ENCODE measurements around the gene S100A5.

S100A5 gene

DNA sequence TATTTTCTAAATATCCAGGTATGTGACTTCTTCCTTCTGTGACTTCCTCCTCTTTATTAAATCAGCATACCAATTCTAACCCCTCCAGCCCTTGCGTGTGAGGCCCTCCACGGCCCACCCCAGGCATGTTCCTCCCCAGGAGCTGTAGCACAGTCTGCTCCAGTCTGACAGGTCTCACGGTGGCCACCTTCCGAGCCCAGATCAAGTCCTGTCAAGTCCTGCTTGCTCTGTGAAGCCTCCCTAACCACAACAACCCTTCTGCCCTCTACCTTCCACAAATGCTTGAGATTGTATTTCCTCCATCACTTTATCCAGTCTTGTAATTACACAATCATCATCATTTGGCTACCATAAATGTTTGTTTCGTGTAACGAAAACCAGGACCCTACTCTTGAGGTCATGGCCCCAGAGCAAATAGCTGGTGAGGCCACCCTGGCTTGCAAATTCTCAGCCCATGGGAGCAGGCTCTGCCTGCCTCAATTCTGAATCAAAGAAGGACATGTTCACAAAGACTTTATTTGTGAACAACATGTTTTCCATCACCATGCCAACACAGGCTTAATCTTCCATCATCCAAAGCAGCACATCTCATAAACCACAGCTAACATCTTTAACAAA, 47.3 kb downstream of the S100A5 start:
- TF ChIP-seq CTCF (IDR thresholded peaks at IDR 0.05; ENCODE audit: insufficient read depth, low read depth, low read length, missing control alignments): peak; percentile 9
- DNase-seq (ENCODE audit: low read depth): peak; percentile 88
- H3K4me3 ChIP-seq (ENCODE audit: low read length): no peak overlapping the region

GRCh38 chr1:153490272-153491051, 50.3 kb downstream of the S100A5 start:
- peak; percentile 98 for DNase-seq (ENCODE audit: low read depth)
- no peak overlapping the region for H3K4me3 ChIP-seq (ENCODE audit: low read length)
- TF ChIP-seq CTCF (IDR thresholded peaks at IDR 0.05; ENCODE audit: insufficient read depth, low read depth, low read length, missing control alignments): peak; percentile 26

- H3K4me3 ChIP-seq (ENCODE audit: low read length): no peak overlapping the region
- no peak for DNase-seq (ENCODE audit: low read depth)
- no peak for TF ChIP-seq CTCF (IDR thresholded peaks at IDR 0.05; ENCODE audit: insufficient read depth, low read depth, low read length, missing control alignments)
Measured at GRCh38 chr1:153488731-153489130, 52.0 kb downstream of the S100A5 start.

GRCh38 chr1:153487707-153488106, 53.0 kb downstream of the S100A5 start:
- no peak for TF ChIP-seq CTCF (IDR thresholded peaks at IDR 0.05; ENCODE audit: insufficient read depth, low read depth, low read length, missing control alignments)
- H3K4me3 ChIP-seq (ENCODE audit: low read length): no peak overlapping the region
- DNase-seq (ENCODE audit: low read depth): no peak
